Measurements from ENCODE around the gene VWA2.

The VWA2 gene

GRCh38 chr10:114293075-114293474 is 54.0 kb downstream of the VWA2 start:
- no peak for DNase-seq (ENCODE audit: low read depth in 2 of 2, low spot score in 1 of 2)

- no peak for DNase-seq (ENCODE audit: low read depth in 2 of 2, low spot score in 1 of 2)
These were observed 55.5 kb downstream of the VWA2 start for GRCh38 chr10:114294549-114294948.

GRCh38 chr10:114295393-114295792 is 56.3 kb downstream of the VWA2 start:
- DNase-seq (ENCODE audit: low read depth in 2 of 2, low spot score in 1 of 2), result no peak

DNA sequence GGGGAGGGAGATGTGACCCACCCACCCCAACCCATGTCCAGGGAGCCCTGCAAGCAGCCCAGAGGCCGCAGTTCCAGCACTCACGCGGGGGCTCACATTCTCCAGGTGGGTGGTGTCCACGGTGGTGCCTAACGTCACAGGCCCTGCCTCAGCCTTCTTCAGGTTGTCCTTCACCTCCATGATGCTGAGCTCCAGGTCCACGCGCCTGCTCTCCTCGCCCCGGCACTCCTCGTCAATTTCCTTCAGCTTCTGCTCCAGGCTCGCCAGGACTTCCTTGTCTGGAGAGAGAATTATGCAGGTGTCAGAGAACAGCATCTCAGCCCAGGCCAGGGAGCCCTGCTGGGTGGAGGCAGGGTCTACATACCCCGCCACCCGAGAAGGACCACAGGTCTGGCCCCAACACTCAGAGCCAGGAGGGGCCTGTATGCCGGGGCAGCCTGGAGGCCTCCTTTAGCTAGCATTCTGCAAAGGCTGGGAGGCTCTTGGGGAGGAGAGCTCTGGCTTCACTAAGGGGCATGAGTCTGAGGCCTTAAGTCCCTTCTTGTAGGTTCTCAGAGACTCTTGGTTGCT is 58.2 kb downstream of the VWA2 start:
- DNase-seq (ENCODE audit: low read depth in 2 of 2, low spot score in 1 of 2), result no peak

DNA sequence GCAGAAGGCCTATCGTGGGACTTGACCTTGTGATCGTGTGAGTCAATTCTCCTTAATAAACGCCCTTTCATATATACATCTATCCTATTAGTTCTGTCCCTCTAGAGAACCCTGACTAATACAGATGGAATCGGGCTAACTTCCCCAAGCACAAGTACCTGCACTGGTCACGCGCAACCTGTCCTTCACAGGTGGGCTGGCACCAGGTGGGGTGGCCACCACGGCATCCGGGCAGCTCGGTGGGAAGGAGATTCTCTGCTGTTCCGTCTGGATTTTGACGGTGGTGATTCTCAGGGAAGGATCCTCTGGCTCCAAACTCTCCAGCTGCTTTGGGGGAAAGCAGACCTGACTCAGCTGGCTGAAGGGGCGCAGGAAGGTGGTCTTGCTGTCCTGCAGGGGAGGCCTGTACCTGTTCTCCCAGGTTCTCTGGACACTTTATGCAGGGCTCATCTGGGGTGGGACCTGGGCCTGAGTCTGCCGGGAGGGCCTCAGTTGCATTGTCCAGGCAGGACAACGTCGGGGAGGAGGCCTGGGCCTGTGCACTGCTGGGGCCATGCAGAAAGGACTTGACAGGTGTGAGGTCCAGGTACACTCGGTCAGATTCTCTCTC is 61.1 kb downstream of the VWA2 start:
- no peak for DNase-seq (ENCODE audit: low read depth in 2 of 2, low spot score in 1 of 2)

GRCh38 chr10:114301177-114301576 is 62.1 kb downstream of the VWA2 start:
- no peak for DNase-seq (ENCODE audit: low read depth in 2 of 2, low spot score in 1 of 2)

- no peak for DNase-seq (ENCODE audit: low read depth in 2 of 2, low spot score in 1 of 2)
These were observed 63.1 kb downstream of the VWA2 start for GRCh38 chr10:114301951-114302710.

GRCh38 chr10:114303556-114303955 is 64.5 kb downstream of the VWA2 start:
- no peak for DNase-seq (ENCODE audit: low read depth in 2 of 2, low spot score in 1 of 2)

GRCh38 chr10:114304017-114304570 is 65.0 kb downstream of the VWA2 start:
- peak; percentile 17 to 29 for DNase-seq (ENCODE audit: low read depth in 2 of 2, low spot score in 1 of 2)

GRCh38 chr10:114304571-114305421 is 65.7 kb downstream of the VWA2 start:
- DNase-seq (ENCODE audit: low read depth in 2 of 2, low spot score in 1 of 2), result peak; percentile 4 to 43

DNA sequence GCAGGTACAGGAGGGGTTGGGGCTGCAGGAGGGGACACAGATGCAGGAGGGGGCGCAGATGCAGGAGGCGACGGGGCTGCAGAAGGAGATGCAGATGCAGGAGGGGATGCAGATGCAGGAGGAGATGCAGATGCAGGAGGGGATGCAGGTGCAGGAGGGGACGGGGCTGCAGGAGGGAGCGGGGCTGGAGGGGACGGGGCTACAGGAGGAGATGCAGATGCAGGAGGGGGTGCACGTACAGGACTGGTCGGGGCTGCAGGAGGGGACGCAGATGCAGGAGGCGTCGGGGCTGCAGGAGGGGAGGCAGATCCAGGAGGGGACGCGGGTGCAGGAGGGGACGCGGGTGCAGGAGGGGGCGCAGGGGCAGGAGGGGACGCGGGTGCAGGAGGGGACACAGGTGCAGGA is 66.5 kb downstream of the VWA2 start:
- no peak for DNase-seq (ENCODE audit: low read depth in 2 of 2, low spot score in 1 of 2)

DNA sequence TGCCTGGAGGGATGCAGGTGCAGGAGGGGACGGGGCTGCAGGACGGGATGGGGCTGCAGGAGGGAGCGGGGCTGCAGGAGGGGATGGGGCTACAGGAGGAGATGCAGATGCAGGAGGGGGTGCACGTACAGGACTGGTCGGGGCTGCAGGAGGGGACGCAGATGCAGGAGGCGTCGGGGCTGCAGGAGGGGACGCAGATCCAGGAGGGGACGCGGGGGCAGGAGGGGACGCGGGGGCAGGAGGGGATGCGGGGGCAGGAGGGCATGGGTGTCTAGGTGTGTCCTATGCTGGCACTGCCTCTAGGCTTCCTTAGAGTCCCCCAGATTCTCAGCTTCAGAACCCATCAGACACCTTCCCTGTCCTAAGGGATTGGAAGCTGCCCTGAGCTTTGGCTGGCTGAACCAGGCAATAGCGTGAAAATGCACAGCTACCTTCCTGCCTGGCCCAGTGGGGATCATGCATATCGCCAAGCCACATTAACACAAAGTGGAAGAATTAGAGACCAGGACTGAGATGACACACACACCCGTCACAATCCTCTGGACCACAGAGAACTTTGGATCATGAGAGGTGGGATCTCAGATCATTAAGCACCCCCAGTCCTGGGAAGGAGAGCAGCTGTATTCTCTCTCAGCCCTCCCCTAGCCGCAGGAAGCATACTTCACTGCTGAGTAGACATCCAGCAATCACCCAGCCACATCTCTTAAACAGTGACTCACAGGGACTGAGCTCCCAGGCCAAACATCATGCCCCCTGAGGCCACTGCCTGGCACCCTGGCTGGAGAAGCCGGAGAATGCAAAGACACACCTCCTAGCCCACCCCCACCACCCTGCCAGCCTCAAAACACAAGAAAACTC is 67.3 kb downstream of the VWA2 start:
- no peak for DNase-seq (ENCODE audit: low read depth in 2 of 2, low spot score in 1 of 2)

- DNase-seq (ENCODE audit: low read depth in 2 of 2, low spot score in 1 of 2), result no peak
These were observed 68.7 kb downstream of the VWA2 start for GRCh38 chr10:114307731-114308130.

DNA sequence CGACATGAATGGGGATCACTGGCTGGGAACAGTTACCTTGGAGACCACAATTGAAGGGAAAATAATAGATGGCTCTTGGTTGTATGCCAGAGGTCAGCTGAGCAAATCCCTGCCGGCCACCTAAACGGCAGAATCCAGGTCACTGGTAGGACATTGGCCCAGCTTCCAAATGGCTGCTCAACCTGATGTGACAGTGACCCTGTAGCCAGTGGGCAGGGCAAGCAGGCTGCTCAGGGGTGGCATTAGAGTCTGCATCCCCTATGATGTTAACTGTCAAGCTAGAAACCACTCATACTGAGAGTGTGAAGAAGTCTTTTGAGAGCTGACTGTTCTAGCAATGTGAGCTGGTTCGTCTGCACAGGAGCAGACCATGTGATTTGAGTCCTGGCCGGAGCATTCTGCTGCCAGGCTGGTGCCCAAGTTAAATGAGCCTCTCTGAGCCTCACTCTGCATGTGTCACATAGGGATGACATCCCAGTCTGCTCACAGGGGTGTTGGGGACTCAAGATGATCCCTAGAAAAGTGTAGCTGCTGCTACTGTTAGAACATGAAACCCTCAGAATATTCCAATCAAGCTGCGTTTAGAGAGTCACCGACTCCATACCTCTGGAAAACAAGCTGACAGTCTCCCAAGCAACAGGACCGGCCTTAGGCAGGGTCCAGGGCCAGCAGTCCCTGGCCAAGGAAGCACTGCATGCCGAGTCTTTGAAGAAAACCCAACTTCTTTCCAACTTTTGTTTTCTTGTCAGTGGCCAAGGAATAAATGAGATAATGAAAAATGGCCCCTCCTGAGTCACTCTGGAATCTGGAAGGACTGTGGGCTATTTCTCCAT is 69.7 kb downstream of the VWA2 start:
- DNase-seq (ENCODE audit: low read depth in 2 of 2, low spot score in 1 of 2), result no peak

GRCh38 chr10:114309364-114309651 is 70.3 kb downstream of the VWA2 start:
- no peak for DNase-seq (ENCODE audit: low read depth in 2 of 2, low spot score in 1 of 2)

DNA sequence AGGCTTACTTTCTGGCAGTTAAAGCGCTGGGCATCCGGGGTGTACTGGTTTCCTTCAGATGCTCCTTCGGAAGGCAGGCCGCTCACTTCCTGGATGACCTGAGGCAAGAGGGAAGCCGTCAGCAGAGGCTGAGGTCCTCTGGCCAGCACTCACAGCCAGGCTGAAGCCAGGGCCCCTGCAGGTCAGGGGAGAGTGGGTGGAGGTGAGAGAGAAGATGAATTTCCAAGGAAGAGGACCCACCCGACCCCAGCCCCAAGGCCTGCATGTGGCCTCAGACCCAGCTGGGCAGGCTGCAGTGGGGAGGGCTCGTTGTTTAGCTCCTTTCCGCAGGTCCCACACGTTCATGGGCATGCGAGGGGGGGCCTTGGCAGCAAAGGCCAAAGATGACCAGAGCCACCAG is 71.3 kb downstream of the VWA2 start:
- no peak for DNase-seq (ENCODE audit: low read depth in 2 of 2, low spot score in 1 of 2)

DNA sequence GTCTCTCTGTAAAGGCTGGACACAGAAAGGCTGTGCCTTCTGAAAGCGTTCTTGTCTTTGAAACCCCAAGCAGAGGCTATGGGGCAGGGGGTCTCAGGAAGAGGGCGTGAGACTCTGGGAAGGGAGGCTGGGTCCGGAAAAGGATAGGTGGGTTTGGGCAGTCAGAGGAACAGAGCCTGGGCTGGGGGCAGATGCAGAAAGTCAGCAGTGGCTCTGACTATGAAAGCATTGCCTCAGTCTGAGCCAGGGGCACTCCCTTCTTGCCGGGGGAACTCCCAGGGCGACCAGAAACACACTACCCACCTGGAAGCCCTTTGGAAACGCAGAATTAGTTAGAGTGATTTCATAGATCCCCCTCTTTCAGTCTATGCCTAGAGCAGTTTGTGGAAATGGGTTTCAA is 72.0 kb downstream of the VWA2 start:
- no peak for DNase-seq (ENCODE audit: low read depth in 2 of 2, low spot score in 1 of 2)

- DNase-seq (ENCODE audit: low read depth in 2 of 2, low spot score in 1 of 2), result no peak
These were observed 72.6 kb downstream of the VWA2 start for GRCh38 chr10:114311496-114312209.

GRCh38 chr10:114313139-114313538 is 74.1 kb downstream of the VWA2 start:
- no peak for DNase-seq (ENCODE audit: low read depth in 2 of 2, low spot score in 1 of 2)

Data from stimulated activated CD8-positive, alpha-beta memory T cell treated with anti-CD3 and anti-CD28 coated beads, Interleukin-4, amount 100 ng/mL, for 1 hour (primary cell).